Suprapubic skin (tissue), 4 donors: ENCODE measurements around the gene CRYBG3. TPM values are rescaled to one million over a fixed set of nuclear protein-coding genes. Genes with fewer than 3 reads are reported as not detected.

ENCODE experiments used
- DNase-seq, 2 donors: peaks; one replicate each; pipeline ENCODE4 v3.0.0-alpha.2; 2019; ENCODE audit warnings: low spot score in 2 of 2
- H3K27ac ChIP-seq: fragments of 200-600 bp; sonication (generic); one replicate; pipeline ENCODE4 v1.5.1; 2019
- H3K27me3 ChIP-seq: fragments of 200-600 bp; sonication (generic); one replicate; pipeline ENCODE4 v1.5.1; 2019
- H3K36me3 ChIP-seq: fragments of 200-600 bp; sonication (generic); one replicate; pipeline ENCODE4 v1.5.1; 2019
- H3K4me1 ChIP-seq: fragments of 200-600 bp; sonication (generic); one replicate; pipeline ENCODE4 v1.5.1; 2019
- H3K4me3 ChIP-seq: fragments of 200-600 bp; sonication (generic); one replicate; pipeline ENCODE4 v1.5.1; 2019; ENCODE audit warnings: mild to moderate bottlenecking
- H3K9me3 ChIP-seq: fragments of 200-600 bp; sonication (generic); one replicate; pipeline ENCODE4 v1.5.1; 2019
- EP300 ChIP-seq: sonication (generic); formaldehyde crosslinking; IDR thresholded peaks from one replicate; pipeline ENCODE4 v1.6.1; 2017; ENCODE audit warnings: antibody characterized with exemption
- POLR2A ChIP-seq, 2 donors: fragments of 450-650 bp; IDR thresholded peaks; one replicate each; pipeline ENCODE4 v1.6.1; 2017; ENCODE audit warnings: antibody characterized with exemption in 2 of 2, mild to moderate bottlenecking in 2 of 2, moderate library complexity in 2 of 2
- POLR2AphosphoS5 ChIP-seq, 3 donors: sonication (generic); formaldehyde crosslinking; IDR thresholded peaks; one replicate each; pipeline ENCODE4 v1.6.1; 2017; ENCODE audit warnings: antibody characterized with exemption in 3 of 3
- WGBS: methylation state at CpG from one replicate; pipeline ENCODE4 v1.1.5; 2018; 5-methylcytosine and 5-hydroxymethylcytosine counted together
- total RNA-seq, 4 donors: library from RNA; depleted of rRNA; stranded (reverse); fragments of >200 nt; gene quantifications; one replicate each; pipeline ENCODE4 v1.1.0, GENCODE V29; 2016
- TF ChIP-seq, protein P1 (sequence below), 2 donors: fragments of 200-600 bp in 1 of 2; fragments of 450-650 bp in 1 of 2; sonication (generic) in 1 of 2; IDR thresholded peaks; one replicate each; pipeline ENCODE4 v1.5.1; 2016 to 2019; ENCODE audit warnings: antibody characterized with exemption in 2 of 2, mild to moderate bottlenecking in 1 of 2, moderate library complexity in 1 of 2

Gene CRYBG3
- total RNA-seq, 4 donors from 2014 or later = 28.8 to 49.6 (median 33.3) TPM

- Histone ChIP-seq H3K4me3 (no peak overlapping the region), H3K4me1 (no peaks in the 10 kb centered on the region), H3K9me3 (no peaks in the 10 kb centered on the region), H3K27me3 (no peaks in the 10 kb centered on the region), H3K27ac (no peak overlapping the region), H3K36me3 (no peaks in the 10 kb centered on the region)
- TF ChIP-seq, protein P1, sequence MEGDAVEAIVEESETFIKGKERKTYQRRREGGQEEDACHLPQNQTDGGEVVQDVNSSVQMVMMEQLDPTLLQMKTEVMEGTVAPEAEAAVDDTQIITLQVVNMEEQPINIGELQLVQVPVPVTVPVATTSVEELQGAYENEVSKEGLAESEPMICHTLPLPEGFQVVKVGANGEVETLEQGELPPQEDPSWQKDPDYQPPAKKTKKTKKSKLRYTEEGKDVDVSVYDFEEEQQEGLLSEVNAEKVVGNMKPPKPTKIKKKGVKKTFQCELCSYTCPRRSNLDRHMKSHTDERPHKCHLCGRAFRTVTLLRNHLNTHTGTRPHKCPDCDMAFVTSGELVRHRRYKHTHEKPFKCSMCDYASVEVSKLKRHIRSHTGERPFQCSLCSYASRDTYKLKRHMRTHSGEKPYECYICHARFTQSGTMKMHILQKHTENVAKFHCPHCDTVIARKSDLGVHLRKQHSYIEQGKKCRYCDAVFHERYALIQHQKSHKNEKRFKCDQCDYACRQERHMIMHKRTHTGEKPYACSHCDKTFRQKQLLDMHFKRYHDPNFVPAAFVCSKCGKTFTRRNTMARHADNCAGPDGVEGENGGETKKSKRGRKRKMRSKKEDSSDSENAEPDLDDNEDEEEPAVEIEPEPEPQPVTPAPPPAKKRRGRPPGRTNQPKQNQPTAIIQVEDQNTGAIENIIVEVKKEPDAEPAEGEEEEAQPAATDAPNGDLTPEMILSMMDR (IDR thresholded peaks at IDR 0.05) = no peak
- TF ChIP-seq EP300 = no peak
- TF ChIP-seq POLR2AphosphoS5 (IDR thresholded peaks at IDR 0.05) = no peak
- TF ChIP-seq POLR2A (IDR thresholded peaks at IDR 0.05) = no peak
- DNase-seq = no peak
- WGBS = 54% methylated on average over 3 of the region's 3 CpGs
These were observed 160.1 kb downstream of the CRYBG3 start for GRCh38 chr3:97981886-97982285.

GRCh38 chr3:97983933-97984491 is 162.2 kb downstream of the CRYBG3 start:
- Histone ChIP-seq H3K27me3 (no peaks in the 10 kb centered on the region), H3K36me3 (no peaks in the 10 kb centered on the region), H3K27ac (no peak overlapping the region), H3K4me1 (no peaks in the 10 kb centered on the region), H3K9me3 (no peaks in the 10 kb centered on the region), H3K4me3 (no peak overlapping the region)
- no peak for DNase-seq
- TF ChIP-seq, protein P1 (IDR thresholded peaks at IDR 0.05) = no peak
- WGBS = 34% methylated on average over 2 of the region's 2 CpGs

DNA sequence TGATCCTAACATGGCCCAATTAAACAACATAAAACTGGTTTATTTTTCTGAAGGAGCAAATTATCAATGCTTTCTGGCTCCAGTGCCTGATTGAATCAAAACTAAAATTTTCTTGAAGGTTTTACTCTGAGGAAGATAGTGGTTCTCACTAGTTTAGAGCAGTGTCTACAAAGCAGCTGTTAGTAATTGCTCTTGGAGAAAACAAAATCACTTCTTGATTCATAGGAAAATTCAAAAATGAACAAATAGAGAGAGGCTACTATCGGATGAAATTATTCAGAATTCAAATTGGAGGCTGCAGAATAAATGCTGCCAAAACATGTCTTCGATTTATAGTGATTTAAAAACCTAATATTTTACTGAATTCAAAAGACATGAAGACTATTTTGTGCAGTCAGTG is 165.5 kb downstream of the CRYBG3 start:
- H3K4me1 ChIP-seq = no peaks in the 10 kb centered on the region
- DNase-seq = no peak
- no peak overlapping the region for H3K4me3 ChIP-seq
- no peaks in the 10 kb centered on the region for H3K27me3 ChIP-seq
- no peaks in the 10 kb centered on the region for H3K36me3 ChIP-seq
- no peaks in the 10 kb centered on the region for H3K9me3 ChIP-seq
- WGBS = 81% methylated on average over 2 of the region's 2 CpGs
- no peak for TF ChIP-seq POLR2A (IDR thresholded peaks at IDR 0.05)
- TF ChIP-seq POLR2AphosphoS5 (IDR thresholded peaks at IDR 0.05) = no peak
- TF ChIP-seq EP300 = no peak
- TF ChIP-seq, protein P1 (IDR thresholded peaks at IDR 0.05) = no peak
- H3K27ac ChIP-seq = no peak overlapping the region

DNA sequence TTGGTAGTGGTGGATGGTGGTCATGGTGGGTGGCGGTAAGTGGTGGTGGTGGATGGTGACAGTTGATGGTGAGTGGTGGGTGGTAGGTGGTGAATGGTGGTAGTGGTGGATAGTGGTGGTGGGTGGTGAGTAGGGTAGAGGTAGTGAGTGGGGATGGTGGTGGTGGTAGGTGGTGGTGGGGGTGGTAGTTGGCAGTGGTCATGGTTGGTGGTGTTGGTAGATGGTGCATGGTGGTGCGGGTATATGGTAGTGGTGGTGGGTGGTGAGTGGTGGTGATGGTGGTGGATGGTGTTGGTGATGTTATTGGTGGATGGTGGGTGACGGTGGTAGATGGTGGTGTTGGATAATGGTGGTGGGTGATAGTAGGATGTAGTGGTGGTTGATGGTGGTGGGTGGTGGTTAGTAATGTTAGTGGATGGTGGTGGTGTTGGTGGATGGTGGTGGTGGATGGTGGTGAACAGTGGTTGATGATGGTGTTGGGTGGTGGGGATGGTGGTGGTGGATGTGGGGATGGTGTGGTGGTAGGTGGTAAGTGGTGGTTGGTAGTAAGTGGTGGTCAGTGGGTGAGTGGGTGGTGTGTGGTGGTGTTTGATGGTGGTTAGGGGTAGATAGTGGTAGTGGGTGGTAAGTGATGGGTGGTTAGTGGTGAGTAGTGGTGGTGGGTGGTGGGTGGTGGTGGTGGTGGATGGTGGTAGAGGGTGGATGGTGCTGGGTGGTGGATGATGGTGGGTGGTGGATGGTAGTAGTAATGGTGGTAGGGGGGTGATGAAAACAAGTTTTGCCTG is 167.2 kb downstream of the CRYBG3 start:
- no peaks in the 10 kb centered on the region for H3K9me3 ChIP-seq
- H3K27ac ChIP-seq = no peak overlapping the region
- H3K27me3 ChIP-seq = no peaks in the 10 kb centered on the region
- H3K4me1 ChIP-seq = no peaks in the 10 kb centered on the region
- TF ChIP-seq EP300 = no peak
- TF ChIP-seq POLR2AphosphoS5 (IDR thresholded peaks at IDR 0.05) = no peak
- TF ChIP-seq POLR2A (IDR thresholded peaks at IDR 0.05) = no peak
- TF ChIP-seq, protein P1 (IDR thresholded peaks at IDR 0.05) = no peak
- no peak overlapping the region for H3K4me3 ChIP-seq
- DNase-seq = no peak
- H3K36me3 ChIP-seq = no peaks in the 10 kb centered on the region
- 98% methylated on average over 3 of the region's 3 CpGs for WGBS

DNA sequence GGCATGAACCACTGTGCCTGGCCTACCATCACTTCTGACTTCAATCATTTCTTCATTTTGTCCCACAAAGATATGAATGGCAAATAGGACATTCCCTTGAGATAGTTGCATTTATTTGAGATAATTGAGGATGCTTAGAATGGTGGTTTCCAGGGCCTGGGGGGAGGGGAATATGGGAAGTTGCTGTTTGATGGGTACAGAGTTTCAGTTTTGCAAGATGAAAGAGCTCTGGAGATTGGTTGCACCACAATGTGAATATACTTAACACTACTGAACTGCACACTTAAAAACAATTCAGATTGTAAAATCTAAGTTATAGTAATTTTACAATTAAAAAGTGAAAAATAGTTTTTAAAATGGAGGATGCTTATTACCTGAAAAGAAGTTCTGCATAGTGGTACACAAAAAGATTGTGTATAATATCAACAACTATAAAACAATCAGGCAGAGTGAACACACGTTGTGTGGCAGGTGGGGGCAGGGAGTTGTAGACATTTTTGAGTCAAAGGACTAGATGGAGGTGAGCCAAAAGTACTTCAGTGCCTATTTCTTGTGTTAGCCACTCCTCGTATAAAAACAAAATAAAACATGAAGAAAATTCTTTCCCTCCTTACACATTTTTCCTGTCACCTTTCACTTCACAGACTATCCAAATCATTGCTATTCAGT is 168.9 kb downstream of the CRYBG3 start:
- no peak overlapping the region for H3K27ac ChIP-seq
- no peak for DNase-seq
- H3K36me3 ChIP-seq = no peaks in the 10 kb centered on the region
- 36% methylated on average over 2 of the region's 2 CpGs for WGBS
- no peaks in the 10 kb centered on the region for H3K27me3 ChIP-seq
- no peak for TF ChIP-seq EP300
- TF ChIP-seq, protein P1 (IDR thresholded peaks at IDR 0.05) = no peak
- H3K4me1 ChIP-seq = no peaks in the 10 kb centered on the region
- H3K4me3 ChIP-seq = no peak overlapping the region
- H3K9me3 ChIP-seq = no peaks in the 10 kb centered on the region
